Spleen (tissue), 7 donors: ENCODE measurements around the gene CADM2.

Experiments used
- POLR2AphosphoS5 ChIP-seq, 3 donors: sonication (generic); formaldehyde crosslinking; IDR thresholded peaks; one replicate each; pipeline ENCODE4 v1.5.1; 2017; ENCODE audit warnings: antibody characterized with exemption in 3 of 3
- TF ChIP-seq, protein P1 (sequence below), 11 experiments: fragments of 200-600 bp in 7 of 11; fragments of 450-650 bp in 4 of 11; sonication (generic) in 4 of 11; IDR thresholded peaks in 8 of 11; conservative IDR thresholded peaks in 3 of 11; 1 replicate in 7 of 11; 2 replicates in 4 of 11; pipeline versions ENCODE4 v1.4.0 to v1.8.0; 2016 to 2021; ENCODE audit warnings: antibody characterized with exemption in 11 of 11, inconsistent platforms in 4 of 11, mild to moderate bottlenecking in 1 of 11
- donor health status: DM: no; HTN: no; CAD: no; lungs with moderate emphysema.
- donor health status: DM: no; HTN: no; CAD: no.
- donor health status: DM: no; HTN: no; CAD: no.

DNA sequence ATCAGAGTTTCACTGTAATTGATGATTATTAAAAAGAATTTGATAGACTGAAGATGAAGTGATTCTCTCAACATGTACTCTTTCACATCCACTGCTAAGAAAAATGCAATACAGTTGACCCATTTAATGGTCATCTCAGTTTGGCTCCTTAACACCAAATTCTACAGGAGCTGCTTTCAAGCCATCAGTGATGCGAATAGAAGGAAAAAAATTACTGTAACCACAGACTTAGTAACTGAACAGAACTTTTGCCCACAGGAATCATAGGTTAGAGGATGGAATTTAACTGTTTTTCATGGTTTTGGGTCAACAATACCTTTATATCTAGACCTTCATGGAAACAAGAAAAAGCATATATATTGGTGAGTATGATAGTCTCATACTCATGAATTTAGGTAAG lies 633.5 kb downstream of the CADM2 start:
- no peak for TF ChIP-seq POLR2AphosphoS5 (IDR thresholded peaks at IDR 0.05)
- TF ChIP-seq, protein P1, sequence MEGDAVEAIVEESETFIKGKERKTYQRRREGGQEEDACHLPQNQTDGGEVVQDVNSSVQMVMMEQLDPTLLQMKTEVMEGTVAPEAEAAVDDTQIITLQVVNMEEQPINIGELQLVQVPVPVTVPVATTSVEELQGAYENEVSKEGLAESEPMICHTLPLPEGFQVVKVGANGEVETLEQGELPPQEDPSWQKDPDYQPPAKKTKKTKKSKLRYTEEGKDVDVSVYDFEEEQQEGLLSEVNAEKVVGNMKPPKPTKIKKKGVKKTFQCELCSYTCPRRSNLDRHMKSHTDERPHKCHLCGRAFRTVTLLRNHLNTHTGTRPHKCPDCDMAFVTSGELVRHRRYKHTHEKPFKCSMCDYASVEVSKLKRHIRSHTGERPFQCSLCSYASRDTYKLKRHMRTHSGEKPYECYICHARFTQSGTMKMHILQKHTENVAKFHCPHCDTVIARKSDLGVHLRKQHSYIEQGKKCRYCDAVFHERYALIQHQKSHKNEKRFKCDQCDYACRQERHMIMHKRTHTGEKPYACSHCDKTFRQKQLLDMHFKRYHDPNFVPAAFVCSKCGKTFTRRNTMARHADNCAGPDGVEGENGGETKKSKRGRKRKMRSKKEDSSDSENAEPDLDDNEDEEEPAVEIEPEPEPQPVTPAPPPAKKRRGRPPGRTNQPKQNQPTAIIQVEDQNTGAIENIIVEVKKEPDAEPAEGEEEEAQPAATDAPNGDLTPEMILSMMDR (IDR thresholded peaks at IDR 0.05 in 8 of 11, conservative IDR thresholded peaks at IDR 0.05 in 3 of 11) = no peak
